ENCODE results near the gene COX7C. TPM values are rescaled to one million over a fixed set of nuclear protein-coding genes. Genes with fewer than 3 reads are reported as not detected.

Gene COX7C
- 560 to 817 TPM (median 599 TPM) in 5 replicates for total RNA-seq (2022; extraction: Qiagen RNA extraction; ENCODE audit: low read depth)

DNA sequence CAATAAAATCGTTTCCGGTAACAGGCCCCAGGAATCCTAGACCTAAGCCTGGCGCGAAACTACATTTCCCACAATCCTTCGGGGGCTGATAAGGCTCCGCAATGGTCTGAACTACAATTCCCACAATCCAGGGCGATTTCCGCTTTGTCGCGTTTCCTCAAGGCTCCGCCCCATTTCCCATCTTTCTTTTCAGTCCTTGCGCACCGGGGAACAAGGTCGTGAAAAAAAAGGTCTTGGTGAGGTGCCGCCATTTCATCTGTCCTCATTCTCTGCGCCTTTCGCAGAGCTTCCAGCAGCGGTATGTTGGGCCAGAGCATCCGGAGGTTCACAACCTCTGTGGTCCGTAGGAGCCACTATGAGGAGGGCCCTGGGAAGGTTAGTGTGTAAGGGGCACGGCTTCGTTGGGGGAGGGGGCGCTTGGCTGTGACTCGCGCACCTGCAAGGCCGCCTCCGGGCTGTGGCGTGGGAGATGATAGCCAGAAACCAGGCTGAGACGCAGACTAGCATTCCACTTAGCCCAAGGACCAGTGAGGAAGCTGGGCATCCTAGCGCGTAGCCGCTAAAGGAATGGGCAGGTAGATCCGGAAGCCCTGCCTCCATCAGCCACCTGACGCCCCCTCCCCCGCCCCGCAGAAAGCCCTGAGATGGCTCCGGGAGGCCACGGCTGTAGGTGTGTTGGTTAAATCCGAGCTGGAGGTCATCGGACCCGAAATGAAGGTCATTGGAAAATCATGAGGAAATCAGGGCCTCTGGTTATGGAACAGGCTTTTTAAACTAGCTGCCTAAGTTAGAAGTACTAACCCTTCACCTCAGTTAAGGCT lies at the start of gene COX7C:
Gene COX7C, plus strand, starts transcription at position 186 of the 821 bp plus-strand sequence. Its CDS starts 115 bp downstream, at position 301.

